Neural cell (in vitro differentiated cells): ENCODE measurements around the gene TCHH. TPM values are rescaled to one million over a fixed set of nuclear protein-coding genes. Genes with fewer than 3 reads are reported as not detected.

Experiments used
- H2AFZ ChIP-seq: fragments of 200-600, 300-800 bp; sonication (generic), shearing (Covaris generic); 2 replicates; pipeline ENCODE4 v1.6.0; 2014; ENCODE audit warnings: low read depth, mild to moderate bottlenecking, antibody characterized with exemption, low read length, moderate library complexity
- H3F3A ChIP-seq: fragments of 200-600 bp; shearing (Covaris generic); 2 replicates; pipeline ENCODE4 v1.6.1; 2016; ENCODE audit warnings: mild to moderate bottlenecking, moderate library complexity, mixed read lengths, antibody characterized with exemption, low read length; ENCODE audit not compliant: insufficient read depth, poor library complexity, severe bottlenecking
- H3K27ac ChIP-seq: fragments of 200-600, 300-800 bp; sonication (generic), shearing (Covaris generic); 2 replicates; pipeline ENCODE4 v1.5.1; 2014; ENCODE audit warnings: mild to moderate bottlenecking, low read length, moderate library complexity
- H3K27me3 ChIP-seq: fragments of 300-800, 200-600 bp; sonication (generic), shearing (Covaris generic); 2 replicates; pipeline ENCODE4 v1.6.0; 2014; ENCODE audit warnings: mild to moderate bottlenecking, low read depth, low read length, moderate library complexity; ENCODE audit not compliant: insufficient read depth
- H3K36me3 ChIP-seq: fragments of 300-800, 200-600 bp; sonication (generic), shearing (Covaris generic); 2 replicates; pipeline ENCODE4 v1.5.1; 2014; ENCODE audit warnings: mild to moderate bottlenecking, antibody characterized with exemption, low read length, moderate library complexity; ENCODE audit not compliant: insufficient read depth
- H3K4me2 ChIP-seq: fragments of 300-800, 200-600 bp; sonication (generic), shearing (Covaris generic); 2 replicates; pipeline ENCODE4 v1.6.0; 2014; ENCODE audit warnings: mild to moderate bottlenecking, low read length
- H3K4me3 ChIP-seq: fragments of 300-800, 200-600 bp; sonication (generic), shearing (Covaris generic); 2 replicates; pipeline ENCODE4 v1.5.1; 2014; ENCODE audit warnings: mild to moderate bottlenecking, low read length, moderate library complexity
- H3K79me2 ChIP-seq: fragments of 200-600 bp; shearing (Covaris generic); replicated peaks from 2 replicates; pipeline ENCODE4 v1.6.0; 2014; ENCODE audit warnings: mild to moderate bottlenecking, low read length, moderate library complexity; ENCODE audit not compliant: insufficient read depth
- H3K9ac ChIP-seq: fragments of 300-800, 200-600 bp; sonication (generic), shearing (Covaris generic); 2 replicates; pipeline ENCODE4 v1.6.1; 2016; ENCODE audit warnings: mild to moderate bottlenecking, low read length, mixed read lengths
- H3K9me2 ChIP-seq: fragments of 200-600 bp; shearing (Covaris generic); 2 replicates; pipeline ENCODE4 v1.6.1; 2016; ENCODE audit warnings: mild to moderate bottlenecking, low read length, mixed read lengths; ENCODE audit not compliant: insufficient read depth
- H3K9me3 ChIP-seq: fragments of 200-600, 300-800 bp; sonication (generic), shearing (Covaris generic); 2 replicates; pipeline ENCODE4 v1.6.1; 2016; ENCODE audit warnings: mild to moderate bottlenecking, mixed run types, low read length, moderate library complexity, mixed read lengths
- H4K20me1 ChIP-seq: fragments of 200-600 bp; shearing (Covaris generic); 2 replicates; pipeline ENCODE4 v1.6.1; 2016; ENCODE audit warnings: mild to moderate bottlenecking, mixed run types; ENCODE audit not compliant: insufficient read depth
- CTCF ChIP-seq: fragments of 450-650 bp; IDR thresholded peaks from 2 replicates; pipeline ENCODE4 v1.5.1; 2014; ENCODE audit warnings: antibody characterized with exemption, mild to moderate bottlenecking, moderate library complexity; ENCODE audit not compliant: poor library complexity, severe bottlenecking
- EP300 ChIP-seq: fragments of 450-650 bp; conservative IDR thresholded peaks from 2 replicates; pipeline ENCODE4 v1.6.1; 2014; ENCODE audit warnings: antibody characterized with exemption, mild to moderate bottlenecking, moderate library complexity; ENCODE audit not compliant: poor library complexity, severe bottlenecking
- EZH2 ChIP-seq: fragments of 200-600, 300-800 bp; shearing (Covaris generic), sonication (generic); IDR thresholded peaks from 2 replicates; pipeline ENCODE4 v1.6.1; 2014; ENCODE audit warnings: antibody characterized with exemption, low read length, borderline replicate concordance, mild to moderate bottlenecking; ENCODE audit not compliant: insufficient read depth, poor library complexity, severe bottlenecking
- MXI1 ChIP-seq: fragments of 450-650 bp; conservative IDR thresholded peaks from 2 replicates; pipeline ENCODE4 v1.6.1; 2014; ENCODE audit warnings: antibody characterized with exemption, mild to moderate bottlenecking; ENCODE audit not compliant: poor library complexity, severe bottlenecking
- POLR2AphosphoS5 ChIP-seq: IDR thresholded peaks from 2 replicates; pipeline ENCODE4 v1.6.1; 2012
- RAD21 ChIP-seq: fragments of 450-650 bp; conservative IDR thresholded peaks from 2 replicates; pipeline ENCODE4 v1.6.1; 2014; ENCODE audit warnings: antibody characterized with exemption, mild to moderate bottlenecking, moderate library complexity
- SMC3 ChIP-seq: fragments of 450-650 bp; conservative IDR thresholded peaks from 2 replicates; pipeline ENCODE4 v1.6.1; 2014; ENCODE audit warnings: antibody characterized with exemption, mild to moderate bottlenecking, moderate library complexity; ENCODE audit not compliant: poor library complexity
- TAF1 ChIP-seq: IDR thresholded peaks from 2 replicates; pipeline ENCODE4 v1.6.1; 2012; ENCODE audit warnings: low read depth
- polyA plus RNA-seq: library from polyadenylated mRNA; depleted of rRNA; stranded (reverse); fragments of >200 nt; gene quantifications from 2 replicates; pipeline ENCODE4 v1.2.3, GENCODE V29; 2014
- TF ChIP-seq, protein P1 (sequence below): IDR thresholded peaks from 2 replicates; pipeline ENCODE4 v1.6.1; 2012; ENCODE audit warnings: borderline replicate concordance

Gene TCHH
- polyA plus RNA-seq, 1 donor from 2014 or later, result 0.14 TPM

GRCh38 chr1:152107984-152108881 is 7.0 kb downstream of the TCHH start:
- H3K4me2 ChIP-seq, result no peak overlapping the region
- TF ChIP-seq EP300 (no peak), EZH2 (no peak), POLR2AphosphoS5 (no peak), RAD21 (no peak), CTCF (no peak), TAF1 (no peak), MXI1 (no peak), SMC3 (no peak)
- TF ChIP-seq, protein P1, sequence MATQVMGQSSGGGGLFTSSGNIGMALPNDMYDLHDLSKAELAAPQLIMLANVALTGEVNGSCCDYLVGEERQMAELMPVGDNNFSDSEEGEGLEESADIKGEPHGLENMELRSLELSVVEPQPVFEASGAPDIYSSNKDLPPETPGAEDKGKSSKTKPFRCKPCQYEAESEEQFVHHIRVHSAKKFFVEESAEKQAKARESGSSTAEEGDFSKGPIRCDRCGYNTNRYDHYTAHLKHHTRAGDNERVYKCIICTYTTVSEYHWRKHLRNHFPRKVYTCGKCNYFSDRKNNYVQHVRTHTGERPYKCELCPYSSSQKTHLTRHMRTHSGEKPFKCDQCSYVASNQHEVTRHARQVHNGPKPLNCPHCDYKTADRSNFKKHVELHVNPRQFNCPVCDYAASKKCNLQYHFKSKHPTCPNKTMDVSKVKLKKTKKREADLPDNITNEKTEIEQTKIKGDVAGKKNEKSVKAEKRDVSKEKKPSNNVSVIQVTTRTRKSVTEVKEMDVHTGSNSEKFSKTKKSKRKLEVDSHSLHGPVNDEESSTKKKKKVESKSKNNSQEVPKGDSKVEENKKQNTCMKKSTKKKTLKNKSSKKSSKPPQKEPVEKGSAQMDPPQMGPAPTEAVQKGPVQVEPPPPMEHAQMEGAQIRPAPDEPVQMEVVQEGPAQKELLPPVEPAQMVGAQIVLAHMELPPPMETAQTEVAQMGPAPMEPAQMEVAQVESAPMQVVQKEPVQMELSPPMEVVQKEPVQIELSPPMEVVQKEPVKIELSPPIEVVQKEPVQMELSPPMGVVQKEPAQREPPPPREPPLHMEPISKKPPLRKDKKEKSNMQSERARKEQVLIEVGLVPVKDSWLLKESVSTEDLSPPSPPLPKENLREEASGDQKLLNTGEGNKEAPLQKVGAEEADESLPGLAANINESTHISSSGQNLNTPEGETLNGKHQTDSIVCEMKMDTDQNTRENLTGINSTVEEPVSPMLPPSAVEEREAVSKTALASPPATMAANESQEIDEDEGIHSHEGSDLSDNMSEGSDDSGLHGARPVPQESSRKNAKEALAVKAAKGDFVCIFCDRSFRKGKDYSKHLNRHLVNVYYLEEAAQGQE, result no peak
- H3K27me3 ChIP-seq, result peaks cover 40% of the 10 kb centered on the region
- no peaks in the 10 kb centered on the region for H3F3A ChIP-seq
- no peaks in the 10 kb centered on the region for H3K79me2 ChIP-seq
- no peaks in the 10 kb centered on the region for H3K9me2 ChIP-seq
- H3K9ac ChIP-seq, result no peak overlapping the region
- no peaks in the 10 kb centered on the region for H3K36me3 ChIP-seq
- no peak overlapping the region for H3K4me3 ChIP-seq
- no peaks in the 10 kb centered on the region for H4K20me1 ChIP-seq
- H3K27ac ChIP-seq, result no peak overlapping the region
- no peak overlapping the region for H2AFZ ChIP-seq
- peaks cover 37% of the 10 kb centered on the region for H3K9me3 ChIP-seq

DNA sequence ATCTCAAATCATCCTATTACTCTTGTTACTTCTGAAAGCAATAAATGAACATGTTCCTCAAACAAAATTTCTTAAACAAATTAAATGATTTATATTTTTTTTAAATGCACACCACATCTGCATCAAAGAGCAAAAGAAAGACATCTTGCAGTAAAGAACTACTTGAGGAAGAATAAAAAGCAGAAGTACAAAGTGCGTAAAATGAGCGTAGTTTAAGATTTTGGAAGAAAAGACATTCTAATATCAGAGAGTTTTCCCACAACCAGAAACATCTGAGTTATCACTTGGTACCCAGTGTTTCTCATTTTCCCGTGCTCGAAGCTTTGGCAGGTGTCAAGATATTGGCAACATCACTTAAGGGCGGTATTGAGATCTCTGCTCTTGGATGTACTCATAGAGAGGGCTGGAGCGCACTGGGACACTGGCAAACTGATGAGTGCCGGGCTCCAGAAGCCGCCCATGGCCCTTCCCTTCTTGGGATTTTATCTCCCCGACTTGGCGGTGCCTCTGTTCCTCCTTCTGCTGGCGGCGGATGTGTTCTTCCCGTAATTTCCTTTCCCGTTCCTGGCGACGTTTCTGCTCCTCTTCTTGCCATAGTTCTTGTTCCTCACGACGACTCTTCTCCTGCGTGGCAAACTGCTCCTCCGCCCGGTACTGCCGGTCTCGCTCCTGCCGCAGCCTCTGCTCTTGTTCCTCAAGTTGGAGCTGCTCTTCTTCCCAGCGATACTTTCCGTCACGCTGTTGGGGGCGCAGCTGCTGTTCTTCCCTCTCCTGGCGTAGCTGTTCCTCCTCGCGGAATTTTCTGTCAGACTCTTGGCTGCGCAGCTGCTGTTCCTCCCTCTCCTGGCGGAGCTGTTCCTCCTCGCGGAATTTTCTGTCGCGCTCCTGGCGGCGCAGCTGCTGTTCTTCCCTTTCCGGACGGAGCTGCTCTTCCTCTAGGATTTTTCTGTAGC is 7.9 kb downstream of the TCHH start:
- no peaks in the 10 kb centered on the region for H3K36me3 ChIP-seq
- H4K20me1 ChIP-seq, result no peaks in the 10 kb centered on the region
- no peak overlapping the region for H3K4me2 ChIP-seq
- H3K79me2 ChIP-seq, result no peaks in the 10 kb centered on the region
- no peak overlapping the region for H3K27ac ChIP-seq
- H3F3A ChIP-seq, result no peaks in the 10 kb centered on the region
- H3K9ac ChIP-seq, result no peak overlapping the region
- H3K27me3 ChIP-seq, result peaks cover 37% of the 10 kb centered on the region
- no peaks in the 10 kb centered on the region for H3K9me2 ChIP-seq
- H3K9me3 ChIP-seq, result peaks cover 37% of the 10 kb centered on the region
- TF ChIP-seq CTCF, result no peak
- H2AFZ ChIP-seq, result no peak overlapping the region
- no peak overlapping the region for H3K4me3 ChIP-seq
